GM23248 (cell line): ENCODE results near the gene IKZF2. TPM values are rescaled to one million over a fixed set of nuclear protein-coding genes. Genes with fewer than 3 reads are reported as not detected.
A peak's percentile ranks its signal among the peaks of the same experiment; 100 is the strongest.

Experiments
- DNase-seq: peaks from one replicate; pipeline ENCODE4 v3.0.0-alpha.2; 2015
- H2AFZ ChIP-seq: fragments of 200-600 bp; sonication (generic); 2 replicates; pipeline ENCODE4 v1.6.1; 2016; ENCODE audit warnings: antibody characterized with exemption
- H3F3A ChIP-seq: fragments of 200-600 bp; sonication (generic); 2 replicates; pipeline ENCODE4 v1.6.1; 2016; ENCODE audit warnings: mild to moderate bottlenecking, antibody characterized with exemption, mixed run types; ENCODE audit not compliant: insufficient read depth
- H3K27ac ChIP-seq: fragments of 200-600 bp; sonication (generic); 2 replicates; pipeline ENCODE4 v1.5.1; 2016; ENCODE audit warnings: mild to moderate bottlenecking
- H3K27me3 ChIP-seq: fragments of 200-600 bp; sonication (generic); replicated peaks from 2 replicates; pipeline ENCODE4 v1.6.1; 2016; ENCODE audit warnings: mild to moderate bottlenecking; ENCODE audit not compliant: insufficient read depth
- H3K36me3 ChIP-seq: fragments of 200-600 bp; sonication (generic); 2 replicates; pipeline ENCODE4 v1.6.1; 2016; ENCODE audit warnings: low read depth, mild to moderate bottlenecking
- H3K4me1 ChIP-seq: fragments of 200-600 bp; sonication (generic); 2 replicates; pipeline ENCODE4 v1.6.1; 2016; ENCODE audit warnings: mild to moderate bottlenecking; ENCODE audit not compliant: insufficient read depth
- H3K4me2 ChIP-seq: fragments of 200-600 bp; sonication (generic); one replicate; pipeline ENCODE4 v1.6.1; 2016; ENCODE audit warnings: mild to moderate bottlenecking; ENCODE audit not compliant: unreplicated experiment
- H3K4me3 ChIP-seq: fragments of 200-600 bp; sonication (generic); 2 replicates; pipeline ENCODE4 v1.5.1; 2016; ENCODE audit warnings: mild to moderate bottlenecking
- H3K79me2 ChIP-seq: fragments of 200-600 bp; sonication (generic); 2 replicates; pipeline ENCODE4 v1.6.1; 2016; ENCODE audit warnings: mild to moderate bottlenecking; ENCODE audit not compliant: insufficient read depth
- H3K9ac ChIP-seq: fragments of 200-600 bp; sonication (generic); 2 replicates; pipeline ENCODE4 v1.6.1; 2016; ENCODE audit warnings: mild to moderate bottlenecking
- H3K9me2 ChIP-seq: fragments of 200-600 bp; sonication (generic); 2 replicates; pipeline ENCODE4 v1.6.1; 2016; ENCODE audit warnings: mixed run types, mild to moderate bottlenecking, moderate library complexity; ENCODE audit not compliant: insufficient read depth
- H3K9me3 ChIP-seq: fragments of 200-600 bp; sonication (generic); one replicate; pipeline ENCODE4 v1.6.1; 2017; ENCODE audit warnings: low read depth
- H4K20me1 ChIP-seq: fragments of 200-600 bp; sonication (generic); 2 replicates; pipeline ENCODE4 v1.6.0; 2016; ENCODE audit not compliant: insufficient read depth
- EZH2 ChIP-seq: fragments of 200-600 bp; sonication (generic); IDR thresholded peaks from 2 replicates; pipeline ENCODE4 v1.6.1; 2018; ENCODE audit warnings: antibody characterized with exemption, mild to moderate bottlenecking; ENCODE audit not compliant: insufficient read depth, poor library complexity, severe bottlenecking
- EZH2phosphoT487 ChIP-seq: fragments of 200-600 bp; sonication (generic); IDR thresholded peaks from 2 replicates; pipeline ENCODE4 v1.6.1; 2018; ENCODE audit warnings: antibody characterized with exemption, moderate library complexity, mild to moderate bottlenecking, low read depth; ENCODE audit not compliant: insufficient read depth
- WGBS, 2 experiments: methylation state at CpG; one replicate each; pipeline ENCODE4 v1.1.6; 2015 to 2017; ENCODE audit warnings: low lambda C conversion rate in 2 of 2, low coverage in 1 of 2; ENCODE audit errors: missing lambda C conversion rate in 2 of 2; 5-methylcytosine and 5-hydroxymethylcytosine counted together
- in situ Hi-C: fragments of 300-500 bp; cut with MboI; formaldehyde crosslinking; loops from 2 replicates; pipeline ENCODE4 v1.15.0; 2020
- polyA plus RNA-seq: library from polyadenylated mRNA; unstranded; fragments of >200 nt; fragmentation: Nextera tagmentation; extraction: Ambion mirVana; gene quantifications from 2 replicates; pipeline ENCODE4 v1.2.1, GENCODE V29; 2016
- total RNA-seq: library from RNA; depleted of rRNA; stranded (reverse); fragments of >200 nt; shearing (Covaris generic); gene quantifications from 2 replicates; pipeline ENCODE4 v1.2.3, GENCODE V29; 2014

IKZF2 gene
- total and polyA plus RNA-seq, 2 experiments from 2014 or later, result 3.4 to 13.5 TPM

- no peaks in the 10 kb centered on the region for H3K27me3 ChIP-seq
- H3K4me2 ChIP-seq, result no peak overlapping the region
- DNase-seq, result no peak
- no peak overlapping the region for H2AFZ ChIP-seq
- no peaks in the 10 kb centered on the region for H3F3A ChIP-seq
- H3K9me3 ChIP-seq, result no peaks in the 10 kb centered on the region
- no peak overlapping the region for H3K4me3 ChIP-seq
- H3K9me2 ChIP-seq, result no peaks in the 10 kb centered on the region
- no peaks in the 10 kb centered on the region for H4K20me1 ChIP-seq
- peaks cover 95% of the 10 kb centered on the region for H3K79me2 ChIP-seq
- H3K36me3 ChIP-seq, result no peaks in the 10 kb centered on the region
- H3K9ac ChIP-seq, result no peak overlapping the region
- in situ Hi-C loops, result no loop called here
- WGBS, 2 experiments, result 98% methylated on average over 4 of the region's 4 CpGs
- H3K27ac ChIP-seq, result no peak overlapping the region
- H3K4me1 ChIP-seq, result no peaks in the 10 kb centered on the region
- TF ChIP-seq EZH2, result no peak
- no peak for TF ChIP-seq EZH2phosphoT487
These were observed 14.3 kb downstream of the IKZF2 start for GRCh38 chr2:213137064-213137463.

GRCh38 chr2:213129311-213129710, 22.1 kb downstream of the IKZF2 start:
- Histone ChIP-seq H3K4me1 (peaks cover 16% of the 10 kb centered on the region; the same call in 1 of the 2 replicates), H3K4me3 (no peak overlapping the region), H3K27me3 (no peaks in the 10 kb centered on the region), H4K20me1 (no peaks in the 10 kb centered on the region), H2AFZ (no peak overlapping the region), H3K79me2 (peaks cover 99% of the 10 kb centered on the region), H3K4me2 (no peak overlapping the region), H3K9me3 (no peaks in the 10 kb centered on the region), H3F3A (no peaks in the 10 kb centered on the region), H3K36me3 (no peaks in the 10 kb centered on the region), H3K27ac (no peak overlapping the region), H3K9ac (no peak overlapping the region), H3K9me2 (no peaks in the 10 kb centered on the region)
- no peak for DNase-seq
- 90 to 92% methylated on average over 5 of the region's 5 CpGs for WGBS, 2 experiments
- TF ChIP-seq EZH2 (no peak), EZH2phosphoT487 (no peak)
- in situ Hi-C loops, result no loop called here

- Histone ChIP-seq H3K4me1 (peaks cover 23% of the 10 kb centered on the region; the same call in 1 of the 2 replicates), H3K79me2 (peaks cover 100% of the 10 kb centered on the region), H3K9ac (no peak overlapping the region), H3K27ac (peak overlapping the region; percentile 5; the same call in 1 of the 2 replicates), H3K36me3 (no peaks in the 10 kb centered on the region), H3F3A (peaks cover 5% of the 10 kb centered on the region), H3K9me3 (no peaks in the 10 kb centered on the region), H3K4me3 (no peak overlapping the region), H3K4me2 (peak overlapping the region; percentile 3), H3K9me2 (no peaks in the 10 kb centered on the region), H2AFZ (no peak overlapping the region), H4K20me1 (no peaks in the 10 kb centered on the region), H3K27me3 (no peaks in the 10 kb centered on the region)
- in situ Hi-C loops, result no loop called here
- TF ChIP-seq EZH2phosphoT487 (no peak), EZH2 (no peak)
- DNase-seq, result peak; percentile 45
- WGBS, 2 experiments, result 53 to 64% methylated on average over 3 of the region's 3 CpGs
These were observed 25.6 kb downstream of the IKZF2 start for GRCh38 chr2:213125646-213126347.

GRCh38 chr2:213122725-213123124, 28.7 kb downstream of the IKZF2 start:
- in situ Hi-C loops, result no loop called here
- no peak overlapping the region for H3K4me2 ChIP-seq
- no peaks in the 10 kb centered on the region for H3K9me3 ChIP-seq
- no peak overlapping the region for H3K9ac ChIP-seq
- no peak overlapping the region for H3K4me3 ChIP-seq
- peaks cover 33% of the 10 kb centered on the region for H3F3A ChIP-seq
- H3K9me2 ChIP-seq, result no peaks in the 10 kb centered on the region
- TF ChIP-seq EZH2 (no peak), EZH2phosphoT487 (no peak)
- peaks cover 88% of the 10 kb centered on the region for H3K79me2 ChIP-seq
- H4K20me1 ChIP-seq, result no peaks in the 10 kb centered on the region
- no peaks in the 10 kb centered on the region for H3K27me3 ChIP-seq
- no peak for DNase-seq
- no peak overlapping the region for H3K27ac ChIP-seq
- H3K36me3 ChIP-seq, result no peaks in the 10 kb centered on the region
- H3K4me1 ChIP-seq, result peaks cover 47% of the 10 kb centered on the region
- WGBS, 2 experiments, result 79 to 85% methylated on average over 4 of the region's 4 CpGs
- H2AFZ ChIP-seq, result no peak overlapping the region
